Mesenteric fat pad (tissue), 1 donor: ENCODE measurements around the gene CADM3. TPM values are rescaled to one million over a fixed set of nuclear protein-coding genes. Genes with fewer than 3 reads are reported as not detected.

Experiments used
- DNase-seq: peaks from one replicate; pipeline ENCODE4 v3.0.0-alpha.2; 2020; ENCODE audit warnings: low spot score
- long read RNA-seq: library from polyadenylated mRNA; unstranded; transcript quantifications from one replicate; pipeline ENCODE4 v2.0.0, GENCODE V29; 2020
- total RNA-seq: library from RNA; stranded (reverse); fragmentation: NEBNext Ultra II Directional; extraction: Animal tissue kit (Norgen Biotek cat#: 25700); gene quantifications from one replicate; pipeline ENCODE4 v1.2.1, GENCODE V29; 2021
- donor health status: DM: yes; HTN: yes; CAD: no.

CADM3 gene, protein sequence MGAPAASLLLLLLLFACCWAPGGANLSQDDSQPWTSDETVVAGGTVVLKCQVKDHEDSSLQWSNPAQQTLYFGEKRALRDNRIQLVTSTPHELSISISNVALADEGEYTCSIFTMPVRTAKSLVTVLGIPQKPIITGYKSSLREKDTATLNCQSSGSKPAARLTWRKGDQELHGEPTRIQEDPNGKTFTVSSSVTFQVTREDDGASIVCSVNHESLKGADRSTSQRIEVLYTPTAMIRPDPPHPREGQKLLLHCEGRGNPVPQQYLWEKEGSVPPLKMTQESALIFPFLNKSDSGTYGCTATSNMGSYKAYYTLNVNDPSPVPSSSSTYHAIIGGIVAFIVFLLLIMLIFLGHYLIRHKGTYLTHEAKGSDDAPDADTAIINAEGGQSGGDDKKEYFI
- 6.5 TPM for total RNA-seq
- long read RNA-seq, transcript CADM3-202 (9 exons, 3,745 nt): major isoform, 5 of 12 reads
- long read RNA-seq, partial matches to known transcripts: 3 of 12 reads
- long read RNA-seq, other reads (novel, unspliced or antisense): 4 of 12 reads

DNA sequence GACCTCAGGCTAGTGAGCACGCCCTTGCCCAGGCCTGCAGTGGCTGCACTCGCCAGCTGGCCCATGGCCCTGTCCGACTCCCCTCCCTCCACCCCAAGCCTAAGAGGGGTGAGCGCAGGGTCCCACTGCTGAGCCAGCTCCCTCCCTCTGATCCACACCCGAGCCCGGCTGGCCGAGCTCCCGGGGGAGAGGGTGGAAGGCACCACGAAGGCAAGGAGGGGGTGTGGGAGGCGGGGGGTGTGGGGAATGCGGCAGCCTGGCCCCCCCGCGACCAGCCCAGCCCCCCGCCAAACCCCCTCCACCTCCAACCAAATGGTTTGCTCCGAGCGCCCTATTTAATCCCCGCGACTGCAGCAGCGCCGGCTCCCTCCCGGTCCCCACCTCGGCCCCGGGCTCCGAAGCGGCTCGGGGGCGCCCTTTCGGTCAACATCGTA, at the start of gene CADM3:
Gene CADM3, plus strand, starts transcription at position 362 of the 434 bp plus-strand sequence. CDS start 151 bp downstream, outside the sequence.
- no peak for DNase-seq

DNA sequence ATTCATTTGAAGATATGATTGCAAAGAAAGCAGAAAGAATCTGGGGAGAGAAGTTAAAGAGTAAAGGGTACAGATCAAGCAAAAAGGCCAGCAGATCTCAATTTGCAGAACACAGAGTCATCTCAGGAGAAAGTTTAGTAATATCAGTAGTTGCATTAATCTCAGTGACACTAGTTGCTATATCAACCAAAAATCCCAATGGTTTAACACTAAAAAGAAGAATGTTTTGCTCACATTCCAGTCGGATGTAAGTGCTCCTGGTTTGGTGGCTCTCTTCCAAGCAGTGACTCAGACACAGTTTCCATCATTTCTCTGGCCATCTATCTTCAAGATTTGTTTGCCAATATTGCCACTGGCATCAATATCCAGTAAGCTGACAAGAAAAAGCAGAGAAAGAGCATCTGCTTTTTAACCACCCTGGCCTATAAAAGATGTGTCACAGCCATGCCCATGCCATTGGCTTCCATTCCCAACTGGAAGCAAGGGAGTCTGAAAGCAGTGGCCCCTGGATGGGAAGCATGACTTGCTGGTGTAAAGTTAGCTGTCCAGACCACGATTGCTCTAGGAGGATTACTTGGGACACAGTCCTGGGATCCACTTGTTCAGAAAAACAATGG, 49.3 kb upstream of the CADM3 start:
- DNase-seq: no peak

DNA sequence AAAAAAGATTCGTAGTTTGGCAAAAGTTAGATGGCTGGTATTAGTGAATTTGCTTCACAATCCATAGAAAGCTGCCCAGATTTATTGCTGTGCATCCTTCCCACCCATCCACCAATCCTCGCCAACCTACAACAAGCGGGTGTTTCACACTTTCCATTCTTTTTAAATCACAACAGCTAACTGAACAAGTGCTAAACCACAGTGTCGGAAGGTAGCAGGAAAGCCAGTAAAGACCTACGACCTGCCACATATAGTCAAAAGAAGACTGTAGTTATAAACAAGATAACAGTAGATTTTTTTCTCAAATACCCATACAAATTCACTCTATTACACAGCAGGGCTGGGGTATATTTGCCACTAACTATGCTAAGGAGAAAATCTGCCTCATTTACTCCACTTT, 47.8 kb upstream of the CADM3 start:
- DNase-seq: no peak

- no peak for DNase-seq
These were observed 39.0 kb upstream of the CADM3 start for GRCh38 chr1:159132271-159132881.

DNA sequence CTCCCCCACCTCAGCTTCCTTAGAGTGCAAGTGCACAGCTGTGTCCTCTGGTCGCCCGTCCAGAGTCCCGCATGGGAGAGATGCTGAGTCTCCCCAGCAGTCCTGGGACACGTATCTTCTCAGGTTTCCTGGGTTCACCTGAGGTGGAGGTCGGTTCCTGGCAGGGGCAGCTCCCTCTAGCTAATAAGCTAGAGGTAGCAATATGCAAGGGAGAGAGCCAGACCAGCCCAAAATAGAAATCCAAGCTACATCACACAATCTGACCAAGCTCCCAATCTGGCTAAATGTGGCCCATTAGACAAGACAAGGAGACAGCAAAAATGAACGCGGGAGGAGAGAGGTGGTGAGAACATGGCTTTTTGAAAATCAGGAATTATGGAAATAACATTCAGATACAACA, 30.9 kb upstream of the CADM3 start:
- no peak for DNase-seq

DNA sequence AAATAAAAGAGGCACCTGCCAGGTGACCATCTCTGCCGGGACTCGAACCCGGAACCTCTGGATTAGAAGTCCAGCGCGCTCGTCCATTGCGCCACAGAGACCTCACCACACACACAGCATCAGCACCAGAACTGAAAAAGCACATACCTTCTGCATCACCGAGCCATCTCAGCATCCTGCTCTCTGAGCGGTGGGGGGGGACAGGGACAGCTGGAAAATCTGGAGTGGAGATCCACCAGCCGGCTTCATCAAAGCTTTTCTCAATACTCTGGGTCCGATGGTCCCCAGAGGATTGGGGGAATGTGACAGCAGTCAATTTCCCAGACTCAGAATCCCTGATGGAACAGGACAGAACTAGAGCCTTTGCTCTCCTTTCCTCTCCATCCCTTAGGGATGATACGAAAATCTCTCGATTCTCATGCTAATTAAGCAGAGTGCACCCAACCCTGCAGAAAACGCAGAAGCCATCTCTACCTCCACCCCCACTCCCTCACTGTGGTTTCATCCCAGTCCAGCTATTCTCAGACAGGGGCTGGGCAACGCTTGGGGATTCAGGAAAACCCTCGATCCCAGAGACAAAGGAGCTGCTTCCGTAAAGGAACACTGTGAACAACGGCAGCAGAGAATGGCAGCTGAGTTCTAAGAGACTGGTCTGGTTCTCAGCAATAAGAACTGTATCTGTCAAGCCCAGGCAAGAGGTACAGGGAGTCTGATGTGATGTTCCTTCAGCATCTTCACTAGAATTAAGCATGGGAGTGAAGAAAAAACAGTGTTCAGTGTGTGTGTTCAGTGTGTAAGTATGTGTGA, 29.6 kb upstream of the CADM3 start:
- DNase-seq: no peak

DNA sequence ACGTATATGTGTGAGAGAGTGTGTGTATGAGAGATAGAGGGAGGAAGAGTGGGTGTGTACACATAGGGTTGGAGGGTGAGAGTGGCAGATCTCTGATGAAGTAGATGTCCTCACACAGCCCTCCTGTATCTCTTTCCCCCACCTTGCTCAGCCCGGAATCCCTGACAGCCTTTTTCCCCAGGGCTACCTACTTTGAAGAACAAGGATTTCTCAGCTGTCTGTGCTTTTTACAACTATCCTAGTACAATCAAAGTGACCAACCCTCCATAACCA, 29.1 kb upstream of the CADM3 start:
- no peak for DNase-seq

GRCh38 chr1:159142726-159143510, 28.5 kb upstream of the CADM3 start:
- no peak for DNase-seq

- DNase-seq: no peak
These were observed 26.8 kb upstream of the CADM3 start for GRCh38 chr1:159144571-159144970.

GRCh38 chr1:159146980-159147379, 24.4 kb upstream of the CADM3 start:
- no peak for DNase-seq

DNA sequence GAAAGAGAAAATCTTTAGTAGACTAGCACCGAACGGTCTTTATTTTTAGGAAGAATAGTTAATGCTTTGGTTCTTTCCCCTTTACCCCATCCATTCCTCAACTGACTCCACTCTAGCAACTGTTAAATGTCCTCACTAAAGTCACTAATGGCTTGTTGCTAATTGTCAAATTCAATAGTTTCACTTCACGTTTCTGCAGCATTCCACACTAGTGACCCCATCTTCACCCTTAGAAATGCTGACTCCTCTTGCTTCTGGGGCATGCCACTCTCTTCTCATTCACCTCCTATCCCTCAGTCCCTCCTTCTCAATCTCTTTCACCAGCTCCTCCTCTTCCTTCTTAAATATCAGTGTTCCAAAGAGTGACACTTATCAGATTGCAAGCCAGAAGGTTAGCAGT, 19.4 kb upstream of the CADM3 start:
- DNase-seq: no peak

DNA sequence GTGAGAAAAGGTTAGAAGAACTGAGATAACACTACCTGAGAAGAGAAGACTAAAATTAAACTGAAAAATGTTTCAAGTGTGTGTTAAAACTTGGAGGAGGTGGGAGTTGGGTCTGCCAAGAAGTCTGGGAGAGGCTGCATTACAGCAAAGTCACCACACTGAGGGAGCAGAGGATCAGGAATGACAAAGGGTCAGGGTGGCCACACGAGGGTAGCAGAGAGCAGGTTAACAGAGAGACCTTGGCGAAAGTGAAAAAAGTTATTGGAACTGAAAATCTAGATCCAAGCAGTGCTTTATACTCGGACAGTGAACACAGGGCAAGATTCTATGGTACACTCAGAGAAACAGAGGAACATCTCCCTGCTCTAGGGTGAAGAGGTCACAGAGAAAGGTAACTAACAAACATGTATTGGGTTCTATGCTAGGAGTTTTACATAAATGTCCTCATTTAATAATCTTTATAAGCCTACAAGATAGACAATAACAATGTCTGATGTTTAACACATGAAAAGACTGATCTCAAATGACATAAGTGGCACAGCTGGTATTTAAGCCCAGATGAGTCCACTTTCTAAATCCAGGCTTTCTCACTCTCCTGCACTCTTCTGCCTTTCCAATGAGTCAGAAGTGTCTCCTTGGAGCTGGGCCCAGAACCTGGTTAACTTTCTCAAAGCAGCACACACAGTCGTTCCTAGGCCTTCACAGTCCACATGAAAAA, 10.3 kb upstream of the CADM3 start:
- no peak for DNase-seq

DNA sequence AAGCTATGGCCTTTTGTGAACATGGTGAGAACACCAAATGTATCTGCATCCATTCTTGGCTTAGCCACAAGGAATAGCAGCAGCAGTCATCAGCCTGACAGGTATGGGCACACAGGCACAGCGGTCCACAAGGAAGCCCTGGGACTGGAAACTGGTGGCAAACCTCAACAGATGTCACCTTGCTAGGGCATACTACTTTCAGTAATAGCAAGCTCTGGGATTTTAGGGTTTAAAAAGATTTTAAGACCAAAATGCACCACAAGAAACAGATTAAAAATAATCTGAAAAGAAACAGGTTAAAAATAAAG, 9.7 kb upstream of the CADM3 start:
- no peak for DNase-seq

DNA sequence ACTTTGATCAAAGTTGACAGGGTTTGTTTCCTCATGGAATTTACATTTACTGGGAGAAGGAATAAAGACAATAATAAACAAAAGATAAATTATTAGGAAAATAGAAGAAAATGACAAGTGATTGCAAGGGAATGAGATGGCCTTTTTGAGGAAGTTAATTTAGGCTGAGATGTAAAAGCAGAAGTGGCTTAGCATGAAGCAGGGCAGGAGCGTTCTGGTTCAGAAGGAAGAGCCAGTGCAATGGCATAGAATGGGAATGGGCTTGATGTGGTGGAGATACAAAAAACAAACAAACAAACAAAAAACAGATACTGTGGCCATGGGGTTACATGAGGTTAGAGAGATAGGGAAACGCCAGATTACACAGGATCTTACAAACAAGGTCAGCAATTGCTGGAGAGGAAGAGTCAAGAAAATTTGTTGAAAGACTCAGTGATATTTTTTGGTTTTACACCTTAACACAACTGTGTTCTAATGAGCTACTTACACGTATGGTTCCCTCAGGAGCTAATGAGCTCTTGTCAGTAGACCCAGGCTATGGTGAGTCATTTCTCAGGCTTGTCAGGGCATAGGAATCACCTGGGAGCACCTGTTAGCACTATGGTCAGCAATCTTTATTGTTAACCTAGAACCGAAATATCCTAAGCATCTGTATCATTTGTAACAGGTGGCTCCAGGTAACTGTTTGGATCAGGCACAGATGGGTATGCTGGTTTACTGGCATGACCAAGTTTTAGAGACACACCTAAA, 8.7 kb upstream of the CADM3 start:
- DNase-seq: no peak

DNA sequence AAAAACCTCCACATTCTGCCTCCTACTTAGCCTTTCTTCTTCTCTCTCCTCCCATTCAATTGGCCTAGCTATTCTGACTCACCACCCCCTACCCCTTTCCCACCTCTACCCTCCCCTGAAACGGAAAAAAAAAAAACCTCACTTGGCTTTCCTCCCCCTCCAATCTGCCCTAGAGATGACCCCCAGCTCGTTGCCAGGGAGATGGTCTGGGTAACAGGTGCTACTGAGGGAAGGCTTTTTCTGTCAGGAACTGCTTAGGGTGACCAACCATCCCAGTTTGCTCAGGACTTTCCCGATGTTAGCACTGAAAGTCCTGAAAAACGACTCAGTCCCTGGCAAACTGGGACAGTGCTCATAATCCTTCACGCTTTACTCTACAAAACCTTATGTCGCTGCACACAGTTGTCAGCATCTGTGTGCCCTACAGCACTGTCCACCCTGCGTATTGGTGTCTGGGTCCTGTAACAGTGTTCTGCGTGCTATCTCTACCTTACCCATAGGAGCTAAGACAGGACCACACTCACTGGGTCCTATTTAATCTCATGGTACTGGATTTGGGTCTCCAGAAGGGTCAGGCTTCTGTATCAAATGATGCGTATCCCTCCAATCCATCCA, 7.7 kb upstream of the CADM3 start:
- DNase-seq: no peak

DNA sequence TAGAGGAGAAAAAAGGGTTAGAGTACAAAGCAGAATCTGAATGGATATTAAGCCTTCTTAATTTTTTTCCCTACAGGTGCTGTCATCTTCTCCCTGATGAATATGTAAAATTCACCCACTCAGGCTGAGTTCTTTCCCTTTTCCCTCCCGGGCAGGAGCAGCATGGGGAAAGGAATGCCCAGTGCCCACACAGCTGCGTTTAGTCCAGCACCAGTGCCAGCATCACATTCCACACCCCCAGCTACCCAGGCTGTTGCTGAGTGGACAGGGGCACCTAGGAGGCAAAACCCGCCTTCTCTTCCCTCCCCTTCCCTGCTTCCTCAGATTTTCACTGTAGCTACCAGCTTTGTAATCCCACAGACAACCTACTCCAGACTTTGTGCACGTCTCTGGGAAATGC, 3.4 kb upstream of the CADM3 start:
- no peak for DNase-seq

DNA sequence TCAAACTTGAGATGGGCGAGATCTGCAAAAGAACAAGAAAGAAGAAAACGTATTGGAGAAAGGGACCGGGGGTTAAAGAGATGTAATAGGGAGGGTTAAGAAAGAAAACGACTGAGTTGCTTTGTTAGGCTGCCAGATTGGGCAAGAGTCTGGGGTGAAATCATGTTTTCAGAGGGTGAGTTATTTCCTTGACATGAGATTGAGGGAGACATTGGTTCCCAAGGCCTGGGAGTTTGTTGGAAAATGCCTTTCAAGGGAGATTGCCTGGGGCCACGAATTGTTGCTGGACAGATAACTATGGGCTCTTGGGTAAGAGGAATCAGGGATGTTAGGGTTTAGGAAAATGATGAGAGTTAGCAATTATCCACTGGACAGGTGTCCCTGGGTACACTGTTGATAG, 776 bp upstream of the CADM3 start:
- no peak for DNase-seq

GRCh38 chr1:159171688-159172501, 480 bp downstream of the CADM3 start:
- no peak for DNase-seq
